H1 (cell line): ENCODE results near the gene GPR87. TPM values are rescaled to one million over a fixed set of nuclear protein-coding genes. Genes with fewer than 3 reads are reported as not detected.

Source experiments
- CTCF ChIA-PET: fragments of 300-600 bp; sonication (Branson Sonifier 250); formaldehyde crosslinking; loops from one replicate; lab custom pipeline; 2021; ENCODE audit not compliant: partially characterized antibody; lab: Charles Lee
- POLR2A ChIA-PET: fragments of 300-600 bp; sonication (Branson Sonifier 250); formaldehyde crosslinking; loops from one replicate; lab custom pipeline; 2021; ENCODE audit warnings: inconsistent platforms; ENCODE audit not compliant: partially characterized antibody; lab: Charles Lee
- DNase-seq, 2 experiments: peaks; one replicate each; pipeline versions ENCODE4 v3.0.0 to v3.0.0-alpha.2; 2010 to 2022; ENCODE audit warnings: low spot score in 2 of 2, low read depth in 1 of 2, mixed read lengths in 1 of 2
- FAIRE-seq: peaks from 2 replicates; lab custom pipeline; 2011; peaks lifted over from hg19 to GRCh38; lab: Jason Lieb, UNC
- H2AFZ ChIP-seq: 2 replicates; pipeline ENCODE4 v1.8.1; 2012; ENCODE audit warnings: low read length, inconsistent platforms
- H2AK5ac ChIP-seq: 2 replicates; pipeline ENCODE4 v1.6.1; 2013; ENCODE audit warnings: low read depth, low read length
- H2BK120ac ChIP-seq: replicated peaks from 2 replicates; pipeline ENCODE3; 2013; ENCODE audit warnings: low read depth, low read length, inconsistent platforms
- H2BK12ac ChIP-seq: 2 replicates; pipeline ENCODE4 v1.6.1; 2013; ENCODE audit warnings: low read depth, low read length
- H2BK15ac ChIP-seq: 2 replicates; pipeline ENCODE4 v1.6.1; 2013; ENCODE audit warnings: low read length
- H2BK20ac ChIP-seq: 2 replicates; pipeline ENCODE4 v1.6.1; 2013; ENCODE audit warnings: low read length
- H2BK5ac ChIP-seq: 2 replicates; pipeline ENCODE4 v1.6.1; 2013; ENCODE audit warnings: low read depth, low read length
- H3K14ac ChIP-seq: 2 replicates; pipeline ENCODE4 v1.6.1; 2013; ENCODE audit warnings: inconsistent platforms; ENCODE audit not compliant: insufficient read length
- H3K18ac ChIP-seq: 2 replicates; pipeline ENCODE4 v1.6.1; 2013; ENCODE audit warnings: low read length; ENCODE audit errors: extremely low read depth
- H3K23ac ChIP-seq: 2 replicates; pipeline ENCODE4 v1.6.1; 2013; ENCODE audit warnings: inconsistent platforms; ENCODE audit not compliant: insufficient read length
- H3K23me2 ChIP-seq: 2 replicates; pipeline ENCODE4 v1.6.1; 2013; ENCODE audit warnings: low read depth, low read length
- H3K27ac ChIP-seq: 2 replicates; pipeline ENCODE4 v1.6.1; 2011; ENCODE audit warnings: low read depth, low read length, inconsistent platforms
- H3K27me3 ChIP-seq, 4 experiments: replicated peaks in 1 of 4; 1 replicate in 1 of 4; 2 replicates in 3 of 4; pipeline versions ENCODE4 v1.6.1 to v1.8.1; 2011 to 2013; ENCODE audit warnings: low read length in 3 of 4, mild to moderate bottlenecking in 3 of 4, inconsistent platforms in 2 of 4, mixed read lengths in 2 of 4, moderate library complexity in 1 of 4; ENCODE audit not compliant: control insufficient read depth in 3 of 4, insufficient read depth in 3 of 4; ENCODE audit errors: extremely low read depth in 1 of 4
- H3K36me3 ChIP-seq, 4 experiments: 2 replicates each; pipeline versions ENCODE4 v1.6.1 to v1.8.1; 2011 to 2013; ENCODE audit warnings: mild to moderate bottlenecking in 4 of 4, low read length in 3 of 4, moderate library complexity in 2 of 4, control low read depth in 1 of 4, inconsistent platforms in 1 of 4; ENCODE audit not compliant: insufficient read depth in 4 of 4, control insufficient read depth in 2 of 4
- H3K4ac ChIP-seq: replicated peaks from 2 replicates; pipeline ENCODE3; 2013; ENCODE audit warnings: low read length, low read depth, mixed read lengths, inconsistent platforms; ENCODE audit not compliant: insufficient read length
- H3K4me1 ChIP-seq, 4 experiments: replicated peaks in 1 of 4; 1 replicate in 1 of 4; 2 replicates in 3 of 4; pipeline versions ENCODE4 v1.6.1 to v1.8.1; 2011 to 2013; ENCODE audit warnings: low read length in 3 of 4, inconsistent platforms in 2 of 4, mixed read lengths in 1 of 4; ENCODE audit not compliant: insufficient read depth in 4 of 4, control insufficient read depth in 3 of 4
- H3K4me2 ChIP-seq, 2 experiments: 2 replicates each; pipeline versions ENCODE4 v1.6.1 to v1.8.1; 2011 to 2013; ENCODE audit warnings: low read depth in 2 of 2, low read length in 2 of 2, control low read depth in 1 of 2, inconsistent platforms in 1 of 2, mild to moderate bottlenecking in 1 of 2; ENCODE audit not compliant: insufficient read depth in 1 of 2
- H3K4me3 ChIP-seq, 4 experiments: fragments of 200-600, 300-600 bp in 1 of 4; sonication (generic), shearing (Covaris generic), sonication (Bioruptor Twin) in 1 of 4; 2 replicates each; pipeline versions ENCODE4 v1.5.1 to v1.8.1; 2011 to 2016; ENCODE audit warnings: low read length in 4 of 4, low read depth in 3 of 4, control low read depth in 2 of 4, inconsistent platforms in 2 of 4, mild to moderate bottlenecking in 2 of 4, mixed read lengths in 1 of 4, moderate library complexity in 1 of 4; ENCODE audit not compliant: insufficient read depth in 2 of 4; ENCODE audit errors: extremely low read depth in 1 of 4
- H3K56ac ChIP-seq: replicated peaks from 2 replicates; pipeline ENCODE3; 2013; ENCODE audit warnings: low read depth, mild to moderate bottlenecking, mixed read lengths, low read length, inconsistent platforms; ENCODE audit not compliant: insufficient read length
- H3K79me1 ChIP-seq: 2 replicates; pipeline ENCODE4 v1.6.1; 2013; ENCODE audit warnings: low read depth, low read length, control low read depth
- H3K79me2 ChIP-seq, 2 experiments: 2 replicates each; pipeline versions ENCODE4 v1.6.1 to v1.8.1; 2012 to 2013; ENCODE audit warnings: low read length in 2 of 2, mild to moderate bottlenecking in 2 of 2, inconsistent platforms in 1 of 2; ENCODE audit not compliant: insufficient read depth in 2 of 2, control insufficient read depth in 1 of 2
- H3K9ac ChIP-seq, 4 experiments: replicated peaks in 1 of 4; 1 replicate in 1 of 4; 2 replicates in 3 of 4; pipeline versions ENCODE4 v1.6.1 to v1.8.1; 2011 to 2013; ENCODE audit warnings: low read depth in 3 of 4, low read length in 3 of 4, control low read depth in 2 of 4, mild to moderate bottlenecking in 2 of 4, moderate library complexity in 2 of 4, inconsistent platforms in 1 of 4; ENCODE audit errors: extremely low read depth in 1 of 4
- H3K9me3 ChIP-seq, 2 experiments: 2 replicates each; pipeline versions ENCODE4 v1.6.1 to v1.8.1; 2012 to 2013; ENCODE audit warnings: mild to moderate bottlenecking in 2 of 2, moderate library complexity in 2 of 2, control low read depth in 1 of 2, inconsistent platforms in 1 of 2, low read depth in 1 of 2, low read length in 1 of 2, mixed read lengths in 1 of 2; ENCODE audit not compliant: insufficient read depth in 2 of 2
- H4K20me1 ChIP-seq, 2 experiments: replicated peaks in 1 of 2; 2 replicates each; pipeline versions ENCODE3 to v1.8.1; 2011 to 2013; ENCODE audit warnings: inconsistent platforms in 2 of 2, low read length in 2 of 2, mild to moderate bottlenecking in 1 of 2; ENCODE audit not compliant: insufficient read depth in 2 of 2, control insufficient read depth in 1 of 2
- H4K5ac ChIP-seq: 2 replicates; pipeline ENCODE4 v1.6.1; 2013; ENCODE audit warnings: low read length, low read depth, mixed read lengths, inconsistent platforms; ENCODE audit not compliant: insufficient read length
- H4K8ac ChIP-seq: 2 replicates; pipeline ENCODE4 v1.8.0; 2013; ENCODE audit warnings: mild to moderate bottlenecking, moderate library complexity, low read length, inconsistent platforms; ENCODE audit not compliant: insufficient read depth; ENCODE audit errors: extremely low read depth
- H4K91ac ChIP-seq: replicated peaks from 2 replicates; pipeline ENCODE3; 2013; ENCODE audit warnings: low read length, mixed read lengths, inconsistent platforms; ENCODE audit not compliant: insufficient read length
- BRCA1 ChIP-seq: IDR thresholded peaks from 2 replicates; pipeline ENCODE4 v1.6.1; 2012; ENCODE audit warnings: low read depth, low read length, improper control_type of control experiment
- CEBPB ChIP-seq: IDR thresholded peaks from 2 replicates; pipeline ENCODE4 v1.6.1; 2012; ENCODE audit warnings: low read depth, low read length
- FOSL1 ChIP-seq: IDR thresholded peaks from 2 replicates; pipeline ENCODE4 v1.6.1; 2011; ENCODE audit warnings: mild to moderate bottlenecking, low read depth, low read length, moderate library complexity; ENCODE audit not compliant: insufficient read depth
- JUN ChIP-seq: IDR thresholded peaks from 2 replicates; pipeline ENCODE4 v1.6.1; 2011; ENCODE audit warnings: low read depth, mild to moderate bottlenecking, improper control_type of control experiment, low read length
- KDM5A ChIP-seq: fragments of 200-600 bp; IDR thresholded peaks from 2 replicates; pipeline ENCODE4 v1.7.1; 2012; ENCODE audit warnings: mild to moderate bottlenecking, low read length, inconsistent platforms, mixed read lengths
- NANOG ChIP-seq: IDR thresholded peaks from 2 replicates; pipeline ENCODE4 v1.6.1; 2011; ENCODE audit warnings: low read length, low read depth, mild to moderate bottlenecking, inconsistent platforms; ENCODE audit not compliant: insufficient read depth, poor library complexity, severe bottlenecking
- SIN3A ChIP-seq, 2 experiments: IDR thresholded peaks in 1 of 2; conservative IDR thresholded peaks in 1 of 2; 2 replicates each; pipeline ENCODE4 v1.6.1; 2011 to 2012; ENCODE audit warnings: low read length in 2 of 2, improper control_type of control experiment in 1 of 2, low read depth in 1 of 2, mild to moderate bottlenecking in 1 of 2
- SP1 ChIP-seq: IDR thresholded peaks from 2 replicates; pipeline ENCODE4 v1.6.1; 2011; ENCODE audit warnings: low read depth, low read length
- SUZ12 ChIP-seq: fragments of 200-600 bp; sonication (generic); IDR thresholded peaks from 2 replicates; pipeline ENCODE4 v1.6.1; 2012; ENCODE audit warnings: mild to moderate bottlenecking, inconsistent platforms, low read length, moderate library complexity, mixed read lengths
- WGBS, 2 experiments: shearing (Covaris generic) in 1 of 2; methylation state at CpG; one replicate each; pipeline versions ENCODE4 v1.1.6 to v1.1.7; 2013 to 2015; ENCODE audit warnings: low lambda C conversion rate in 2 of 2, mixed read lengths in 2 of 2, inconsistent platforms in 1 of 2, low coverage in 1 of 2, missing lambda C conversion rate in 1 of 2; ENCODE audit not compliant: insufficient replicate concordance in 2 of 2, insufficient coverage in 1 of 2, insufficient read length in 1 of 2; ENCODE audit errors: extremely low coverage in 1 of 2, missing lambda C conversion rate in 1 of 2; 5-methylcytosine and 5-hydroxymethylcytosine counted together
- polyA plus RNA-seq, 7 experiments: library from polyadenylated mRNA; depleted of rRNA in 3 of 7; stranded (reverse) in 5 of 7; unstranded in 2 of 7; fragments of >200 nt in 5 of 7; fragments of 200-250 nt in 2 of 7; gene quantifications; 1 replicate in 5 of 7; 2 replicates in 1 of 7; 4 replicates in 1 of 7; pipeline versions ENCODE4 v1.2.1 to v1.2.3, GENCODE V29; 2011 to 2013; ENCODE audit warnings: missing spikeins in 2 of 7, mixed read lengths in 2 of 7
- total RNA-seq: library from RNA; stranded (reverse); fragmentation: NEBNext Ultra II Directional; extraction: Animal tissue kit (Norgen Biotek cat#: 25700); gene quantifications from 2 replicates; pipeline ENCODE4 v1.2.1, GENCODE V29; 2021

GPR87 gene
- total and polyA plus RNA-seq, 2 of the 8 experiments (the other 6 are each of a cell fraction or from before 2014, with no cell fraction given): 0.05 TPM; not detected in 1

- DNase-seq (no peak), FAIRE-seq (no peak)
- CTCF ChIA-PET: interaction anchor here (1.1 to 1.6 kb wide), 2 partner anchors 16 to 27 kb away, joined by 3 read pairs; no protein-coding TSS in a partner anchor
Measured at GRCh38 chr3:151351648-151352047, 35.0 kb upstream of the GPR87 start.

More at GRCh38 chr3:151351648-151352047, 35.0 kb upstream of the GPR87 start:
- H3K56ac ChIP-seq: no peak overlapping the region
- TF ChIP-seq JUN (no peak), SIN3A (conservative IDR thresholded peaks at IDR 0.05 in 1 of 2, IDR thresholded peaks at IDR 0.05 in 1 of 2; ENCODE audit: low read depth in 1 of 2, low read length in 2 of 2) (no peak), BRCA1 (no peak), KDM5A (no peak), SUZ12 (no peak), FOSL1 (no peak), CEBPB (no peak), NANOG (no peak), SP1 (no peak)
- no peak overlapping the region for H3K4me3 ChIP-seq
- no peak overlapping the region for H4K5ac ChIP-seq
- H3K9ac ChIP-seq: no peak overlapping the region
- no peaks in the 10 kb centered on the region for H4K20me1 ChIP-seq
- H3K23me2 ChIP-seq: no peaks in the 10 kb centered on the region
- H3K36me3 ChIP-seq: peaks cover 0 to 7% (median 4%) of the 10 kb centered on the region in 4 experiments; a peak in 4 of 8 replicates
- no peak overlapping the region for H3K4ac ChIP-seq
- H2BK120ac ChIP-seq: no peak overlapping the region
- H3K9me3 ChIP-seq: no peaks in the 10 kb centered on the region
- POLR2A ChIA-PET: no interaction called here
- H2AK5ac ChIP-seq: no peak overlapping the region
- peaks cover 0 to 10% (median 5%) of the 10 kb centered on the region in 4 experiments; a peak in 3 of 7 replicates for H3K4me1 ChIP-seq
- no peak overlapping the region for H3K4me2 ChIP-seq
- H4K8ac ChIP-seq: no peak overlapping the region
- H4K91ac ChIP-seq: no peak overlapping the region
- H3K23ac ChIP-seq: no peak overlapping the region
- H2BK12ac ChIP-seq: no peak overlapping the region
- no peaks in the 10 kb centered on the region for H3K79me1 ChIP-seq
- no peaks in the 10 kb centered on the region for H3K79me2 ChIP-seq
- H3K14ac ChIP-seq: no peak overlapping the region
- no peak overlapping the region for H2BK15ac ChIP-seq
- H2AFZ ChIP-seq: no peak overlapping the region
- no peak overlapping the region for H3K18ac ChIP-seq
- no peak overlapping the region for H3K27ac ChIP-seq
- H3K27me3 ChIP-seq: no peaks in the 10 kb centered on the region
- no peak overlapping the region for H2BK20ac ChIP-seq
- no peak overlapping the region for H2BK5ac ChIP-seq
- WGBS, 2 experiments: 87% methylated on average over 4 of the region's 4 CpGs; no CpG with 5 or more reads in 1 of the 2 experiments
